ENCODE measurements around the gene LRCH2.
"Not testable (repeated sequence)": the region's sequence is repeated elsewhere in the genome, so short reads cannot be mapped to it uniquely, and the experiment has no call there.

LRCH2 gene

GRCh38 chrX:115209547-115209946, 24.3 kb downstream of the LRCH2 start:
- DNase-seq, result not testable (repeated sequence)

- DNase-seq, result no peak
Measured at GRCh38 chrX:115204040-115204439, 29.9 kb downstream of the LRCH2 start.

GRCh38 chrX:115192244-115192700, 41.6 kb downstream of the LRCH2 start:
- no peak for DNase-seq

GRCh38 chrX:115191490-115192243, 42.2 kb downstream of the LRCH2 start:
- DNase-seq, result no peak

- DNase-seq, result no peak
Measured at GRCh38 chrX:115190636-115191489, 43.0 kb downstream of the LRCH2 start.

- DNase-seq, result no peak
Measured at GRCh38 chrX:115189646-115190635, 44.0 kb downstream of the LRCH2 start.

GRCh38 chrX:115189110-115189509, 44.8 kb downstream of the LRCH2 start, which contains the start of gene RBMXL3:
TSS of gene RBMXL3 (plus strand) at chrX:115189410. CDS start at chrX:115189442, 32 bp downstream.
- DNase-seq, result no peak

GRCh38 chrX:115183980-115184379, 49.9 kb downstream of the LRCH2 start:
- DNase-seq, result no peak

GRCh38 chrX:115178473-115178872, 55.4 kb downstream of the LRCH2 start:
- DNase-seq, result no peak

- DNase-seq, result no peak
Measured at GRCh38 chrX:115177932-115178331, 56.0 kb downstream of the LRCH2 start.

- no peak for DNase-seq
Measured at GRCh38 chrX:115174548-115174947, 59.3 kb downstream of the LRCH2 start.

- DNase-seq, result no peak
Measured at GRCh38 chrX:115173181-115173580, 60.7 kb downstream of the LRCH2 start.

- DNase-seq, result peak in 1 of 2 experiments; percentile 21
Measured at GRCh38 chrX:115147220-115147619, 86.7 kb downstream of the LRCH2 start.

GRCh38 chrX:115142057-115142456, 91.8 kb downstream of the LRCH2 start:
- DNase-seq, result no peak

GRCh38 chrX:115138040-115138439, 95.9 kb downstream of the LRCH2 start:
- DNase-seq, result no peak

GRCh38 chrX:115134382-115134781, 99.5 kb downstream of the LRCH2 start:
- no peak for DNase-seq

- DNase-seq, result no peak
Measured at GRCh38 chrX:115112411-115112810, 121.5 kb downstream of the LRCH2 start.

GRCh38 chrX:115098897-115099296, 135.0 kb downstream of the LRCH2 start:
- no peak for DNase-seq

GRCh38 chrX:115093191-115093590, 140.7 kb downstream of the LRCH2 start:
- no peak for DNase-seq

- no peak for DNase-seq
Measured at GRCh38 chrX:115089419-115089818, 144.5 kb downstream of the LRCH2 start.

- DNase-seq, result no peak
Measured at GRCh38 chrX:115068896-115069295, 165.0 kb downstream of the LRCH2 start.

- no peak for DNase-seq
Measured at GRCh38 chrX:115067812-115068211, 166.1 kb downstream of the LRCH2 start.

- DNase-seq, result no peak
Measured at GRCh38 chrX:115065304-115065703, 168.6 kb downstream of the LRCH2 start.
